Measurements from ENCODE around the gene SP110. TPM values are rescaled to one million over a fixed set of nuclear protein-coding genes. Genes with fewer than 3 reads are reported as not detected.

Gene SP110
- total and polyA plus RNA-seq, 2 of the 4 experiments (the other 2 are of a cell fraction), result 9.3 to 10.2 TPM

DNA sequence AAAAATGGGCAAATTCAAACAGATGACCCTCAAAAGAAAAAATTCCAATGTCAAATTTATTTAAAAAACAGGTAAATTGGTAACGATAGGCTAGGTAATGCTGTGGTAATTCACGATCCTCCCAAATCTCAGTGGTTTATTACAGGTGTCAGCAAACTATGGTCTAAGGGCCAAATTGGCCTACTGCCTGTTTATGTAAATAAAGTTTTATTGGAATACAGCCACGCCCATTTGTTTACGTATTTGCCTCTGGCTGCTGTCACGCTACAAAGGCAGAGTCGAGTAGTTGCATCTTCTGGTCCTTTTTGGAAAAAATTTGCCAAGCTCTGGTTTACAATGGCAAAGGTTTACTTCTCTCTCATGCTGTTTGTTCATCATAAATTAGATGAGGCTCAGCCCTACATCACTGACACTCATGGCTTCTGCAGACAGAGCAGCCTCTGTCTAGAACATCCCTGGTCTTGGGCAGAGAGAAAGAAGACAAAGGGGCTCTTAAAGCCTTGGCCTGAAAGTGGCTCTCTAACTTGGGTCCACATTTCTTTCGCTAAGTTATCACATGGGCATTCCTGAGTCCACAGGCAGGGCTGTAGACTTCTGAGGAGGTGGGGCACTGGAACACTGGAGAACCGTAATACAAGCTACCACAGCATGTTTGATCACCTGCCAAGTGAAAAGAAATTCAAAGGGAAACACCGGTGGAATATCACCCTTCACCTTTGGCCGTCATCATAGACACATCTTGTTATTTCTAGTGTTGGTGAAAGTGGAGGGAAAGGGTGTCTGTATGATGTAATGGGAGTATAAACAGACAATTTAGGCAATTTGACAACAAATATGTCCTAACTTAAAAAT is 34.8 kb downstream of the SP110 start (continued):
- no peak for TF ChIP-seq MXI1 (IDR thresholded peaks at IDR 0.05; ENCODE audit: borderline replicate concordance, low read depth, low read length)

DNA sequence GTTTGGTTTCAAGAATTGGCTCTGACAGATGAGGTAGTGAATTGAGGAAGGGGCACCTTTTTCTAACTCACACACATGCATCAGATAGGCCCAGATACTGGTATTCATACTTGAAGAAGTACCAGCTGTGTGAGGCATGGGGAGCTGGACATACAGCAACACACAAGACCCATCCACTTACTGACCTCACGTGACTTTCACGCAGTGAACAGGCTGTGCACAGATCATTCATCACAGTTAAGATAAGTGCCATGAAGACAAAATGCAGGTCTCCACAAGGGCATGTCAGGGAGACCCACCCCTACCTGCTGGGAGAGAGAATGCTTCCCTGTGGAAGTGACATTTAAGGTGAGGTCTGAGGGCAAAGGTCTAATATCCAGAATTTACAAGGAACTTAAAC is 38.6 kb downstream of the SP110 start:
- no peak overlapping the region for H2BK15ac ChIP-seq (ENCODE audit: low read depth, low read length)
- no peaks in the 10 kb centered on the region for H3K27me3 ChIP-seq (ENCODE audit: control insufficient read depth, insufficient read depth, low read length)
- H2AFZ ChIP-seq (replicated peaks; ENCODE audit: low read length, poor library complexity), result no peak overlapping the region
- H3K23ac ChIP-seq (ENCODE audit: low read depth, low read length), result no peak overlapping the region
- no peak overlapping the region for H2BK5ac ChIP-seq (ENCODE audit: low read depth, low read length, poor library complexity, severe bottlenecking)
- no TSS peak for BruUV-seq (replicated peaks)
- H3K4me1 ChIP-seq (ENCODE audit: control insufficient read depth, insufficient read depth, low read length), result no peaks in the 10 kb centered on the region
- no peak overlapping the region for H4K91ac ChIP-seq (ENCODE audit: insufficient read depth, low read depth, low read length)
- no peak overlapping the region for H4K5ac ChIP-seq (ENCODE audit: low read depth, low read length)
- no peaks in the 10 kb centered on the region for H3K9me3 ChIP-seq (ENCODE audit: control insufficient read depth, insufficient read depth, low read length)
- no peak overlapping the region for H2AK5ac ChIP-seq (ENCODE audit: low read depth, low read length)
- peaks cover 3% of the 10 kb centered on the region; the same call in 1 of the 2 replicates for H3K9me1 ChIP-seq (ENCODE audit: insufficient read depth, low read length)
- H3K4ac ChIP-seq (ENCODE audit: low read depth, low read length), result no peak overlapping the region
- dilution Hi-C loops (cut with HindIII; ENCODE audit: low sequenced_read_pairs, unreplicated experiment), result no loop called here
- POLR2A ChIA-PET (ENCODE audit: unreplicated experiment), result no interaction called here
- H3K14ac ChIP-seq (replicated peaks; ENCODE audit: low read depth, low read length), result no peak overlapping the region
- in situ Hi-C loops (cut with MboI; ENCODE audit: low sequenced_read_pairs), result no loop called here
- no peak overlapping the region for H3K56ac ChIP-seq (ENCODE audit: extremely low read depth, insufficient read depth, low read length)
- no peak for TF ChIP-seq BHLHE40 (IDR thresholded peaks at IDR 0.05; ENCODE audit: low read depth, low read length)
- no peak for TF ChIP-seq NFE2L2 (IDR thresholded peaks at IDR 0.05; ENCODE audit: low read depth, low read length)
- TF ChIP-seq MAFK (IDR thresholded peaks at IDR 0.05; ENCODE audit: low read depth, low read length), result no peak
- no peak for DNase-seq
- no peaks in the 10 kb centered on the region for H4K20me1 ChIP-seq (ENCODE audit: insufficient read depth, low read length)
- H4K8ac ChIP-seq (ENCODE audit: low read depth in 2 of 2, low read length in 2 of 2), result no peak overlapping the region
- H2AK9ac ChIP-seq (replicated peaks; ENCODE audit: low read depth, low read length, poor library complexity), result no peak overlapping the region
- H3K27ac ChIP-seq (ENCODE audit: insufficient read depth, low read length), result no peak overlapping the region
- peaks cover 7% of the 10 kb centered on the region for H3K36me3 ChIP-seq (ENCODE audit: control insufficient read depth, insufficient read depth, low read length)
- no peak overlapping the region for H3K9ac ChIP-seq (ENCODE audit: low read depth, low read length)
- CTCF ChIA-PET, result no interaction called here
- no peak overlapping the region for H3K18ac ChIP-seq (ENCODE audit: low read depth, low read length)
- H3K79me1 ChIP-seq (ENCODE audit: low read depth in 1 of 2, low read length in 2 of 2), result no peaks in the 10 kb centered on the region
- no peak overlapping the region for H3K4me3 ChIP-seq (ENCODE audit: insufficient read depth, low read depth, low read length)
- no CpG with 5 or more reads among the region's 2 CpGs for WGBS, 2 experiments (ENCODE audit: extremely low coverage in 2 of 2, insufficient read length in 1 of 2)
- no peak overlapping the region for H2BK120ac ChIP-seq (ENCODE audit: low read depth, low read length)
- intact Hi-C loops (cut with micrococcal nuclease), result no loop called here
- H3K4me2 ChIP-seq (ENCODE audit: low read depth, low read length), result no peak overlapping the region
- H2BK20ac ChIP-seq (ENCODE audit: low read depth, low read length), result no peak overlapping the region
- no peak for ATAC-seq (ENCODE audit: low read depth)
